HG02943 (cell line): Measurements from ENCODE around the gene MRPS7.
A peak's percentile ranks its signal among the peaks of the same experiment; 100 is the strongest.

Experiments used
- ATAC-seq: cut with Tn5 transposase; IDR thresholded peaks from one replicate; pipeline ENCODE4 v1.9.1; 2021; ENCODE audit warnings: mild to moderate bottlenecking, low read depth, moderate library complexity; ENCODE audit not compliant: unreplicated experiment

MRPS7 gene

DNA sequence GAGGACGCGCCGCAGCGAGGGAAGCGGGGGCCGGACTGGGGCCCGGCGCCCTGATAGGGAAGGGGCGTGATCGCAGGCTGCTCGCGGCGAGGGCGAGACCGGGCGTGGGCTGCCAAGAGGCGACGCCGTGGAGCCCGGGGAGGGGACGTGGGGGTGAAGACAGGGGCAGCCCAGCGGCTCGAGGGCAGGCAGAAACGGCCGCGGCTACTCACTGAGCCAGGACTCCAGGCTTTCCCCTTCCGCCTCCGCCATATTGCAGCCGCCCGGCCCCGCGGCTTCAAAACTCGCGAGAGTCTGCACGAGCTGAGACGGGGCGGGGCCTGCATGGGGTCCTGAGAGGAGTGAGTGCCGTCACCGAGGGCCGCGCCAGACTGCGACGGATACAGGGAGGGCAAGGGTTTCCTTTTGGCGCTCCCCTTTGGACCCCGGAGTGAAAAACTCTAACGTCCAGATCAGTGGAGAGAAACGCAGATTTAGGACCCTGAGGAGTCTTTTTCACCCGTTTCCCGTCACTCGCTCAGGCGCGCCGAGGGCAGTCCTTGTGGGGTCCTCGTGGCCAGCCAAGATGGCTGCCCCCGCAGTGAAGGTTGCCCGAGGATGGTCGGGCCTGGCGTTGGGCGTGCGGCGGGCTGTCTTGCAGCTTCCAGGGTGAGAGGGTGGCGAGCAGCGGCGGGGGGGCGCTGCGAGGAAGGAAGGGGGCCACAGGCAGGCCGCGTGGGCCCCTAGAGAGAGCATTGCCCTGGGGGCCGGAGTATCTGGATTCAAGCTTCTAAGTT lies at the start of gene MRPS7, which contains the start of gene GGA3:
Gene MRPS7 (plus strand): TSS at position 544 of the 776 bp plus-strand sequence. CDS start 22 bp downstream, at position 566.
Gene GGA3 (minus strand): TSS at position 271 of the 776 bp plus-strand sequence. CDS start 19 bp downstream, at position 252.
- ATAC-seq: peak; percentile 83

DNA sequence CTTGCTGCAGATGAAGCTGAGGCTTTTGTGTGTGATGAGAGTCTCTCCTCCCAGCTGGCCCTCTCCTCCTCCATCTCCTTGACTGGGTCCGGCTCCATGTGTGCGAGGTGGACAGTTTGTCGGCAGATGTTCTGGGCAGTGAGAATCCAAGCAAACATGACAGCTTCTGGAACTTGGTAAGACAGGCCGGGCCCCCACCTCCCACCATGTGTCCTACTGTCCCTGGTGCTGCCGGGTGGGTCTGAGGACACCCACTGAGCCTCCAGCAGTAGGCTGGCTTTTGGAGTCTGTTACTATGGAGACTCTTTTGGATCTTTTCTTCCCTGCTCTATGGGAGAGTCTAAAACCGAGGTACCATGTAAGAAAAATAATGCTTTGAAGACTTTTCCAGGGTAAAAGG lies 43.5 kb upstream of the MRPS7 start:
- no peak for ATAC-seq

DNA sequence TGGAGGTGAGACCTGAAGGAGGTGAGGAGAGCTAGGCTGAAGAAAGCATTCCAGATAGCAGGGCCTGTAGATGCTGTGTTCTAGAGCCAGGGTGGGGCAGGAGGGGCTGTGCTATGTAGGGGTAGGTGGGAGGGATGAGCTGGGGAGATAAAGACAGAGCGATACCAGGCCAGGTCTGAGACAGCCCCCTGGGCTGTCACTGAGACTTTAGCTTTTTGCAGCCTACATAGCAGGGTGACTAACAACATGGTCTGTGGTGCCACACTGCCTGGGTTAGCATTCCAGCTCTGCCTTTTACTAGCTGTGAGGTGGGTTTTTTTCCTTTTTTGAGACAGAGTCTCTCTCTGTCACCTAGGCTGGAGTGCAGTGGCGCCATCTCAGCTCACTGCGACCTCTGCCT lies 41.9 kb upstream of the MRPS7 start:
- no peak for ATAC-seq

DNA sequence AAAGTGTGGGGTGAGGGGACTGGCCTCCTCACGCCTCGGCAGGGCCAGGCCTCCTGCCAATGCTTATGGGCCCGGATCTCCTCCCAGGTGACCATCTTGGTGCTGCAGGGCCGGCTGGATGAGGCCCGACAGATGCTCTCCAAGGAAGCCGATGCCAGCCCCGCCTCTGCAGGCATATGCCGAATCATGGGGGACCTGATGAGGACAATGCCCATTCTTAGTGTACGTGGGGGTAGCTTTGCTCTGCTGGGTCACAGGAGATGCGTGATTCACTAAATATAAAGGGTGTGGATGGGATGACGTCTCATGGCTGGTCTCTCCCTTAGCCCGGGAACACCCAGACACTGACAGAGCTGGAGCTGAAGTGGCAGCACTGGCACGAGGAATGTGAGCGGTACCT lies 36.7 kb upstream of the MRPS7 start:
- no peak for ATAC-seq

DNA sequence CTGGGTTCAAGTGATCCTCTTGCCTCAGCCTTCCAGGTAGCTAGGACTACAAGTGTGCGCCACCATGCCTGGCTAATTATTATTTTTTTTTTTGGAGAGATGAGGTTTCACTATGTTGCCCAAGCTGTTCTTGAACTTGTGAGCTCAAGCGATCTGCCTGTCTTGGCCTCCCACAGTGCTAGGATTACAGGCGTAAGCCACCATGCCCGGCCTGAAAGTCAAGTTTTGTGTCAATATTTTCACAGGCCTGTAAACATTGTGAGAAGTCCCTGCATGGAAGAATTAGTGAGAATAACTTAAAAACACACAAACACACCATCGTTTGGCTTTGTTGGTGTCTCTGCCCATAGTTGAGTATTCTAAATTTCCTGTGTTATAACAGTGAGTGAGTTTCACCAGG lies 34.0 kb upstream of the MRPS7 start:
- ATAC-seq: no peak

DNA sequence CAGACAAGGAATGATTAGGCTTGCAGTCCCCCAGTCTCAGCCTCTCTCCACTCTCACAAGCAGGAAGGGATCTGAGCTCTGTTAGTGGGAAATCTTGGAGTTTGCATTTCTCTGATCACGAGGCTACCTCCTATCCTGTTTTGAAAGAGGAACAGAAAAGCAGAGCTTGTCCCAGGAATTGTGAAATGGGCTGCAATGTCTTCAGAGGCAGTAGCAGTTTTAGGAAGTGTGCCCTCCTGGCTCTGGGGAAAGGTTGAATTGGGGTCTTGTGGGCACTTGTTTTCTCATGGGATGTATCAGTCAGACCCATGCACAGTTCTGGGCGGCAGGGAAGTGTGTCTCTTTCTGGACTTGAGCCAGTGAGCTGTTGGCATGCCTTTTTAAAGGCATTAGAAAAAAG lies 33.4 kb upstream of the MRPS7 start:
- ATAC-seq: no peak

DNA sequence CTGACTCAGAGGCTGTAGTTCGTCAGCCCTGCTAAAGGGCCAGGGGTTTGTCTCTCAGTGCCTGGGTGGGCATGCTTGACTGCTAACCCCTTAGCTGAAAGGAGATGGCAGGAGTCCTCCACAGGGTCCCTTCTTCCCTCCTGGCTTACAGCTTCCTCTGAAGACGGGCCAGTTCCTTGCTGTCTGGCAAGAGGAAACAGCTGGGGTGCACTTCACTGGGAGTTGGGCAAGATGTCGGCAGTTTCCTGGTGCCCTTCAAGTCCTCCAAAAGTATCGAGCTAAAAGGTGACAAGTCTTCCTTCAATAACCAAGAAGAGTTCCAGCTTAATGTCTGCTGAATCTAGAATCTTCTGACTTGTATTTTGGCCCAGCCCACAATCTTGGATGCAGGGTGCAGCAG lies 32.8 kb upstream of the MRPS7 start:
- ATAC-seq: no peak

DNA sequence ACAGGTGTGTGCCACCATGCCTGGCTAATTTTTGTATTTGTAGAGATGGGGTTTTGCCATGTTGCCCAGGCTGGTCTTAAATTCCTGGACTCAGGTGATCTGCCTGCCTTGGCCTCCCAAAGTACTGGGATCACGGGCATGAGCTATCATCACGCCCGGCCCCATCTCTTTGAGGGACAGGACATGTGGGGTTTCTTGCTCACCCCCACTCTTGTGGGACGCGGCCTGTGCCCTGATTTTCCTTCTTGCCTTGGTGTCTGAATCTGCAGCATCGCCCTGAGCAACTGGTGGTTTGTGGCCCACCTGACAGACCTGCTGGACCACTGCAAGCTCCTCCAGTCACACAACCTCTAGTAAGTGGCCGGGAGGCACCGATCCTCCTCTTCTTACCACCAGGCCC lies 30.6 kb upstream of the MRPS7 start:
- ATAC-seq: no peak

DNA sequence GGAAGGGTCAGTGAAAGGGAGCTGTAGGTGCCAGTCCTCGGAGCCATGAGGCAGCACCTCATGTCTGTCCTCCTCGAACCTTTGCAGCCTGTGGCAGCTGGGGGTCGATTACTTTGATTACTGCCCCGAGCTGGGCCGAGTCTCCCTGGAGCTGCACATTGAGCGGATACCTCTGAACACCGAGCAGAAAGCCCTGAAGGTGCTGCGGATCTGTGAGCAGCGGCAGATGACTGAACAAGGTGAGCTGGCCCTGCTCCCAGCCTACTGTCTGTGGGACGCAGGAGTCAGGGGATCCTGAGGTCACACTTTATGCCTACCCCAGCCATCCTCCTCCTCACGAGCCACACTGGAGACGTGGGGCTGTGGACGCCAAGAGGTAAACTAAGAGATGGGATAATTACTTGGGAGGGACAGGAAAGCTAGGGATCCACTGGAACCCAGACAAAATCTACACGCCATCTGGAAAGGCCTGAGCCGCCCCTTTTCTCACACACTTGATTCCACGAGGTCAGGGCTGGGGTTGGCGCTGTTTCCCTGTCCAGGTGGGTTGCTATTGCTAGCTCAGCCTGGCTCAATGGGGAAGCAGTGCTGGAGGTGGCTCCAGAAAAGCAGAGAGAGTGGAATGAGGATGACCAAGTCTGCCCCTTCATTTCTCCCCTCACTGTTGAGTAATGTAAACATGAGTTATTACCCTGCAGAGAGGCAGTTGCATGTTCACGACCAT lies 29.8 kb upstream of the MRPS7 start:
- no peak for ATAC-seq

DNA sequence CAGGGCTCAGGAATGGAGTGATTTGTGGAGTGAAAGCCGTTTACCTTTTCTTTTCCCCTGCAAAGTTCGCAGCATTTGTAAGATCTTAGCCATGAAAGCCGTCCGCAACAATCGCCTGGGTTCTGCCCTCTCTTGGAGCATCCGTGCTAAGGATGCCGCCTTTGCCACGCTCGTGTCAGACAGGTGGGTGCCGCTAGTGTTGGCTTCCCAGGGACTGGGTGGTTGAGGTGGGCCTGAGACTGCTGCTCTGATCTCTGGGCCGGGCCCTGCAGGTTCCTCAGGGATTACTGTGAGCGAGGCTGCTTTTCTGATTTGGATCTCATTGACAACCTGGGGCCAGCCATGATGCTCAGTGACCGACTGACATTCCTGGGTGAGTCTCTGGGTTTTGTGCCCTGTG lies 28.9 kb upstream of the MRPS7 start:
- ATAC-seq: no peak

DNA sequence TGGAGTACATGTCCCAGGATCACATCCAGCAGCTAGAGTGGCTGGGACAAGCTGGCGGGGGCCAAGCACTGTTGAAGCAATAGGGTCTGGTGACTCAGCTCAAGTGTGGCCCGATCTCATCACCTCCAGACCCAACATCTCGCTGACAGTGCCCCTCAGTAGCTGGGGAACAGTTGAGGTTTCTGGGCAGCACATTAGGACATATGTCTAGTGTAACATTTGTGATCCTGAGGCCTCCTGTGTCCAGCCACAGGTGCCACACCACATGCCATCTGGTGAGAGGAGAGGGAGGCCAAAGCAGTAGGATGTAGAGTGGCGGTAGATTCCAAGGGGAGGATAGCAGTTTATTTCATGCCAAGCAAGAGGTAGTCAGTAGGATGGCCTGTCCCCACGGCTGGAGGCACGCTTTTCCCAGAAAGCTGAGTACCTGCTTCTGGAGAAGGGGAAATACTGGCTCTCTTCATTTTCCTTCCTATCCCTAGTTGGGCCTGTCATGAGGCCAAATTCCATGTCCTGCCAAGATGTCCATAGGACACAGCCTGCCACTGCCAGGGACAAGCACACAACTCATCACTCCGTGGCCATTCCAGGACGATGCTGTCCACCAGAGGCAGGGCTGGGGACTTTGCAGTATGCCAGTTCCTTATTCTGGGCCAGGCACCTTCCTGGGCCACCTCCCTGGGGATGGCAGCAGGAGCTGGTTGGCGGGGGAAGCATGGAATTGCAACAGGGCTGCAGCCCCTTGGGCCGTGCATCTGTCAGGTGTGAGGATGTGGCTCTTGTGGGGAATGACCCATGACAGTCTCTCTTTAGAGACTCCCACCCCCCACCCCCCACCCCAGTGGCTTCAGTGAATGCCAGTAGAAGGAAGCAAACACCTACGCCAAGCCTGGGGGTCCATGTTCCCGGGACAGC lies 24.3 kb upstream of the MRPS7 start:
- no peak for ATAC-seq

DNA sequence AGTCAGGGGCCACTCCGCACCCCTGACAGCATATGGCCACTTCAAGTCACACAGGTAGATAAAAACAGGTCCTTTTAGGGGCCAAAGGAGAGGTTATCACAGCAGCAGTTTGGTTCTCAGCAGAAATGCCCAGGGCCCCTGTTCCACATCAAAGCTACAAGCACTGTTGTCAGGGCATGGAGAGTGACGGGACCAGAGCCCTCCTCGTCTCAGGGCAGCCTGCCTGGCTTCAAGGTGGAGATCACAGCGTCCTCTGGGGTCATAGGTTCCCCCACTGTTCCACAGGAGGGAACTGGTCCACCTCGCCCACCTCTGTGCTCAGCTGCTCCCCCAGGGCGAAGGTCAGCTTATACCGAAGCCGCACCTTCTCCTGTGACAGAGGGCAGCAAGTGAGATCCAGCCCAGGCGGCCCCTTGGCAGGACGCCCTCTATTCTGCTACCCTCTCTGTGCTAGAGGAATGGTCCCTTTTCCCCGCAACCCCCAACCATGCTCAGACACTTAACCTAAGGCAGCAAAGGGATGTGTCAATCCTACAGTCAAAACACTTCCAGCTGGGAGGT lies 23.6 kb upstream of the MRPS7 start:
- ATAC-seq: no peak

DNA sequence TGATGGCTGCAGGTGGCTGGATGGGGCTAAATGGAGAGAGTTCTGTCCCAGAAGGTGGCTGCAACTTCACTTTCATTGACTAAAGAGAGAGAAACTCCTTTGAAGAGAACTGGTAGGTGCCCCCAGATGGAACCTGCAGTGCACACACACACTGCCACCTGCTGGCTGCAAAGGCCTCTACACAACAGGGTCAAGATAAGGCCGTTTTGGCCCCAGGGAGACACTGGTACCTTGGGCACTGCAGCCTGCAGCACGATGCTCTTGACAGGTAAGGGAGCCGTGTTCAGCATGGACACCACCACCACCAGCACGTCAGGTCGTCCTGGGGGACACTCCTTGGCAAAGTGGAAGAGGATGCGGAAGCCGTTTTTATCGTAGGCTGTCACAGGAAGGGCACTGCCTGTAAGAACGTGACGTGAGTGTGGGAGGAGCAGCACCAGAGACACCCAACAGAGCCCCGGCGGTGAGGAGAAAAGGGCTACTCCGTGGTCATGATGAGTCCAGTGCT lies 22.9 kb upstream of the MRPS7 start:
- no peak for ATAC-seq

DNA sequence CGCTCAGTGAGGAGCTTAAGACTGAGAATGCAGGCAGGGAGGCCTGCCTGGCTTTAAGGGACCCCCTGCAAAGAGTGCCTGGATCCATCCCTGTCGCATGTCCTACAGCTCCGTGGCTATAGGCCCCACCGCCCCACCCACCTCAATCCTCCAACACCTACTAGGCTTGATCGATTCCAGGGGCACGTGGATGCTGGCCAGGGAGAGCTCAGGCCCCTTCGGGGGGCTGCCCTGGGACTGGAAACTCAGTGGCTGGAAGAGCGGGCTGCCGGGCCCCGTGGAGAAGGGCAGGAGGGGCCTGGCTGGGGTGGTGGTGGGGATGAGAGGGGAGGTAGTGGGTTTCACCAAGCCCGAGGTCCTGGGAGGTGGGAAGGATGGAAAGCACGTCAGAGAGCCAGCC lies 22.5 kb upstream of the MRPS7 start:
- no peak for ATAC-seq

DNA sequence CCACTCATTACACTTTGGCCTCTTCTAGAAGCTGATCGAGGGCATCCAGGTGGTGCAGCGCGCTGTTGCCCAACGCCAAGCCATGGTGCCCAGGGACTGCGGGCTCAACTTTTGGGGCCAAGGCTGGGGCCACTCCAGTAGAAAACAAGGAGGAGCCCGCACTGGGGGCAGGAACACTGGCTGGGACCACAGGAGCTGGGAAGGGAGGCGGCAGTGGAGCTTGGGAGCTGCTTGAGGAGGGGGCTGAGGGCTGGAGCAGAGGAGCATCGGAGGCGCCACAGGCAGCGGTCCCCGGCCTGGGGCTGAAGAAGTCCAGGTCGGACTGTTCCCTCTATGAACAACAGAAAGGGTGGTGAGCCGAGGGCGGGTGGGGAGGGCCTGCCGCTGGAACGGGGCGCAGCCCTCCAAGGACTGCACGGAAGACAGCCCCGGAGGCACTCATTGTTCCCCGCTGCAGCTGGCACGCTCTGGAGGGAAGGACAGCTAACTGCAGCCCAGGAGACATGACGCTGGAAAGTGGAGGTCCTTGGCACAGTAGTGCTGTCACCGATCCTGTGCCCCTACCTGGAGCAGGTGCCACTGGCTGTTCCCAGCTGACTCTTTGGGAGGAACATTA lies 21.8 kb upstream of the MRPS7 start:
- no peak for ATAC-seq

DNA sequence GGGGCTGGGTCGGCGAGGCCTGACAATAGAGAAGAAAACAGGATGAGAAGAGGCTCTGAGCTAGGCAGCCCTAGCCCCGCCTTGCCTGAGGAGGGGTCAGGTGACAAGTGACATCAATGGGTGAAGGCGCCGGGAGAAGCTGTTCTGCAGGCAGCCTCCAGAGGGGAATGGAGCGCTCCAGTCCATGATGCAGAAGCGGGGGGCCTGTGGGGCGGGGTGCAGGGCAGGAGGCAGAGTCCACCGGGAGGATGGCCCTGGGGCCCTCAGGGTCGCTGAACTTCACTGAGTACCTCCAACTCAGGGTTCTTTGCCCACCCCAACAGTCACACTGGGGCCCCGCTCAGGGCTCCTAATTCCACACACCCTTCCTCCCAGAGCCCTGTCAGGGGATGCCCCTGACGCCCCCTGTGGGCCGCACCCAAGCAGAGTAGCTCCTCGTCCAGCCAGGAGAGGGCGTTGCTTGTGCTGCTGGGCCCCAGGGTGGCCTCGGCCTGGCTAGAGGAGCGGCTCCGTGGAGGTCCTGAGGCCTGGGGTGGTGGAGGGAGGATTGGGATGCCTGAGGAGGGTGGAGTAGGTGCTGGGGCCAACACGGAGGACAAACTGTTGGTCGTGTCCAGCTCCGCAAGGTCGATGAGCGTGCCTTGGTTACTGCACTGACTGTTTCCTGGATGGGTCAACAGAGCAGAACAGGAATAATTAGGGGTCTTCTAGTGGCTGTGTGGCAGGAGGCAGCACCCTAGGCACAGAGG lies 21.1 kb upstream of the MRPS7 start:
- no peak for ATAC-seq

DNA sequence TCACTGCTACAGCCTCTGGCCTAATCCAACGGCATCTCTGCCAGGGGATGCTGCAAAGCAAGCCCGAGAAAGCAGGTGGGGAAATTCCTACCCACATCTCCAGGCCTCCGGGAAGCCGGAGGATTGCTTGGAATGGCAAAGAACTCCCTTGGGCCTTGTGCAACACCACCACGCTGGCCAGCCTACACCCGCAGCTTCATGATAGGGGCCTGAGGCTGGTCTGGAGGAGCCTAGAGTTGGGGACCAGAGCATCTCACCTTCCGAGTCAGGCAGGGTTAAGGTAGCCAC lies 20.6 kb upstream of the MRPS7 start:
- ATAC-seq: no peak

DNA sequence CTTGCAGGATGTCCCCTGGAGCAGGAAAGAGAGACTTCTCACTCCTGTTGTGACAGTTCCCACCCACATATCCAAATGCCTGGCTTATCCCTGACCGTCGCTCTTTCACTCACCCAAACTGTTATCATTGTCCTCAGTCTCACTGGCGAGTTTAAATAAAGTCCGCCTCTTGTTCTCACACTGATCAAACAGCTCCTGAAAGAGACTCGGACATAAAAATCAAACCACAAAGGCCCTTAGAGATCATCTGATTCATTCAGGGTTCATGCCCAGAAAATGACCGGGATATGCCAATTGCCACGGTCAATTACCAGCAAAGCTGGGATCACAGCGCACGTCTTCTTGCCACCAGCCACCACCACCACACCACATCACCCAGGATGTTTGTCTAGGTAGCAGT lies 20.2 kb upstream of the MRPS7 start:
- no peak for ATAC-seq

DNA sequence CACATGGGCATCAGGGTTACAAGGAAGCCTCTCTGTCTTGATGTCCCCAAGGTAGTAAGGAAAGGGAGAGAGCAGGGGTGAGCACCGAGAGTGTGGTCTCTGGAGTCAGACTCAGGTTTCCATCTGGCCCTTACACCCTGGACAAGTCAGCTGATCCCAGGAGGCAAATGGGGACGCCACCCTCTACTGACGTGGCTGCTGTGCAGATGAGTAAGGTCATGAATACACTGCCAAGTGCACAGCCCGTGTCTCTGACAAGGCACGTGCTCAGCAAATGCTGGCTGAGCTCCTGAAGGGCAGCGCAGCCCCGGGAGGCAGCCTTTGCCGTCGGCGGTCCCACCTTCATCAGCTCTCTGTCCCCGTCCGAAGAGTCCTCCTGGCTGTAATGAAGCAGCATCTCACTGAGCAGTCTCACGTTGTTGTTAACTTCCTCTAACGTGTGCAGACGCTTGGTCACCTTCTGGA lies 19.7 kb upstream of the MRPS7 start:
- no peak for ATAC-seq
